Measurements from ENCODE around the gene SV2B. TPM values are rescaled to one million over a fixed set of nuclear protein-coding genes. Genes with fewer than 3 reads are reported as not detected.

Gene SV2B
- total RNA-seq, 2 experiments from 2014 or later: not detected

DNA sequence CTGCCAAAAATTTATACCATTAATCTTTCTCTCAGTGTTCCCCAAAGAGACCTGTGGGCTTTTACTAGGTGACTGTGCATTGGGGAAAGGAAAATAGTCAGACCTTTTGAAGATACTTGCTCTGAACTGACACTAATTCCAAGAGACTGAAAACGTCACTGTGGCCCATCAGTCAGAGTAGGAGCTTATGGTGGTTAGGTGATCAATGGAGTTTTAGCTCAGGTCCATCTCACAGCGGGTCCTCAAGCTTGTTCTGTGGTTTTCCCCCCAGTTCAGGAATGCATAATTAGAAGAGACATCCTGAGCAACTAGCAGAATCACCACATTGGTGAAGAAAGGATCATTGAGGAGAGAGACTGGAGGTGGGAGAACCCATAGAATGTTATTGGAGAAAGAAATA is 134.7 kb downstream of the SV2B start:
- TF ChIP-seq, protein P1, sequence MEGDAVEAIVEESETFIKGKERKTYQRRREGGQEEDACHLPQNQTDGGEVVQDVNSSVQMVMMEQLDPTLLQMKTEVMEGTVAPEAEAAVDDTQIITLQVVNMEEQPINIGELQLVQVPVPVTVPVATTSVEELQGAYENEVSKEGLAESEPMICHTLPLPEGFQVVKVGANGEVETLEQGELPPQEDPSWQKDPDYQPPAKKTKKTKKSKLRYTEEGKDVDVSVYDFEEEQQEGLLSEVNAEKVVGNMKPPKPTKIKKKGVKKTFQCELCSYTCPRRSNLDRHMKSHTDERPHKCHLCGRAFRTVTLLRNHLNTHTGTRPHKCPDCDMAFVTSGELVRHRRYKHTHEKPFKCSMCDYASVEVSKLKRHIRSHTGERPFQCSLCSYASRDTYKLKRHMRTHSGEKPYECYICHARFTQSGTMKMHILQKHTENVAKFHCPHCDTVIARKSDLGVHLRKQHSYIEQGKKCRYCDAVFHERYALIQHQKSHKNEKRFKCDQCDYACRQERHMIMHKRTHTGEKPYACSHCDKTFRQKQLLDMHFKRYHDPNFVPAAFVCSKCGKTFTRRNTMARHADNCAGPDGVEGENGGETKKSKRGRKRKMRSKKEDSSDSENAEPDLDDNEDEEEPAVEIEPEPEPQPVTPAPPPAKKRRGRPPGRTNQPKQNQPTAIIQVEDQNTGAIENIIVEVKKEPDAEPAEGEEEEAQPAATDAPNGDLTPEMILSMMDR (IDR thresholded peaks at IDR 0.05): no peak
- POLR2A ChIA-PET: no interaction called here
- Histone ChIP-seq H3K4me1 (ENCODE audit: insufficient read depth, low read length) (no peaks in the 10 kb centered on the region), H3K27ac (ENCODE audit: low read depth in 1 of 2, low read length in 2 of 2) (no peak overlapping the region), H3K4me3 (ENCODE audit: low read length) (no peak overlapping the region), H3K9me3 (ENCODE audit: control insufficient read depth in 1 of 2, insufficient read depth in 1 of 2, low read length in 2 of 2) (no peaks in the 10 kb centered on the region), H3K36me3 (ENCODE audit: insufficient read depth, low read length) (no peaks in the 10 kb centered on the region), H3K27me3 (ENCODE audit: control insufficient read depth in 1 of 2, insufficient read depth in 2 of 2, low read length in 2 of 2) (peaks cover 9 to 31% of the 10 kb centered on the region in 2 experiments)
- no peak for DNase-seq
- no peak overlapping the region for H3K27ac Mint-ChIP-seq
- intact Hi-C loops (cut with DNase I, micrococcal nuclease): no loop called here
- H3K27me3 Mint-ChIP-seq: peaks cover 64% of the 10 kb centered on the region
- CTCF ChIA-PET: no interaction called here
- H3K4me3 Mint-ChIP-seq: no peak overlapping the region
- ATAC-seq (ENCODE audit: poor library complexity): no peak
- H3K36me3 Mint-ChIP-seq (ENCODE audit: low read depth): no peaks in the 10 kb centered on the region
- H3K4me1 Mint-ChIP-seq (ENCODE audit: low read depth): no peaks in the 10 kb centered on the region
- no peaks in the 10 kb centered on the region for H3K9me3 Mint-ChIP-seq

DNA sequence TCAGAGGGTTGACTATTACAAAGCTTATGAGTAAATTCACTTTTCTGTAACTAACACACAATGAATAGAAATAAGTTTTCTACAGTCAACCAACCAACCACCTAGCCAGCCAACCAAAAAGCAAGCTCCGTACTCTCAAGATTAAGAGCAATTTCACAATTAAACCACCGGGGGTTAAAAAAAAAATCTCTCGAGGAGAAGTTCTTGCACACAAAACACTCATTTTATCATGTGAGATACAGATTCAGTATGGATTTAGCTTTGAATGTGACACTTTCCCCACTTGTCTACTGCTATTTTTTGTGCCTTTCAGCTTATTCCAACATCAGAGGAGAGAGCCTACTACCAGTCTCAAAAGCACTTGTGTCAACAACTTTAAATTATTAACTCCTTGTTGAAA is 135.3 kb downstream of the SV2B start:
- CTCF ChIA-PET: no interaction called here
- TF ChIP-seq, protein P1 (IDR thresholded peaks at IDR 0.05): no peak
- Mint-ChIP-seq H3K4me1 (ENCODE audit: low read depth) (no peaks in the 10 kb centered on the region), H3K27ac (no peak overlapping the region), H3K36me3 (ENCODE audit: low read depth) (no peaks in the 10 kb centered on the region), H3K27me3 (peaks cover 67% of the 10 kb centered on the region), H3K4me3 (no peak overlapping the region), H3K9me3 (no peaks in the 10 kb centered on the region)
- Histone ChIP-seq H3K36me3 (ENCODE audit: insufficient read depth, low read length) (no peaks in the 10 kb centered on the region), H3K27me3 (ENCODE audit: control insufficient read depth in 1 of 2, insufficient read depth in 2 of 2, low read length in 2 of 2) (peaks cover 9 to 36% of the 10 kb centered on the region in 2 experiments), H3K9me3 (ENCODE audit: control insufficient read depth in 1 of 2, insufficient read depth in 1 of 2, low read length in 2 of 2) (no peaks in the 10 kb centered on the region), H3K4me3 (ENCODE audit: low read length) (no peak overlapping the region), H3K27ac (ENCODE audit: low read depth in 1 of 2, low read length in 2 of 2) (no peak overlapping the region), H3K4me1 (ENCODE audit: insufficient read depth, low read length) (no peaks in the 10 kb centered on the region)
- intact Hi-C loops (cut with DNase I, micrococcal nuclease): no loop called here
- POLR2A ChIA-PET: no interaction called here
- DNase-seq (no peak), ATAC-seq (ENCODE audit: poor library complexity) (no peak)

DNA sequence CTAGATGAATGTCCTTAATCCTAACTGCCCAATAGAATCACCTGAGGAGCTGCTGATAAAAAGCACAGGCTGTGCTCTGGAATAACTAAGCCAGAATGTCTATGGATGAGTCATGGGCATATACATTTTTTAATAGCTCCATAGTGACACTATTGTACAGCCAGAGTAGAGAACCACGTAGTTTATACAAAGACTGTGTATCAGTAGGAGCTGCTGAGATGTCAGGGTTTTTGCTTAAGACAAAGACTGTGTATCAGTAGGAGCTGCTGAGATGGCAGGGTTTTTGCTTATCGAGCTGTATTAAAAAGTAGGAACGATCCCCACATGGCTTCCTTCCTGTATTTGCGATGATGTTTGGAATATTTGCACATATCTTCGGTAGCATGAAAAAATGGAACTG is 137.4 kb downstream of the SV2B start:
- Mint-ChIP-seq H3K4me1 (ENCODE audit: low read depth) (no peaks in the 10 kb centered on the region), H3K4me3 (no peak overlapping the region), H3K36me3 (ENCODE audit: low read depth) (no peaks in the 10 kb centered on the region), H3K9me3 (no peaks in the 10 kb centered on the region), H3K27me3 (peaks cover 49% of the 10 kb centered on the region), H3K27ac (no peak overlapping the region)
- Histone ChIP-seq H3K4me3 (ENCODE audit: low read length) (no peak overlapping the region), H3K27me3 (ENCODE audit: control insufficient read depth in 1 of 2, insufficient read depth in 2 of 2, low read length in 2 of 2) (peaks cover 9 to 45% of the 10 kb centered on the region in 2 experiments), H3K27ac (ENCODE audit: low read depth in 1 of 2, low read length in 2 of 2) (no peak overlapping the region), H3K36me3 (ENCODE audit: insufficient read depth, low read length) (no peaks in the 10 kb centered on the region), H3K9me3 (ENCODE audit: control insufficient read depth in 1 of 2, insufficient read depth in 1 of 2, low read length in 2 of 2) (no peaks in the 10 kb centered on the region), H3K4me1 (ENCODE audit: insufficient read depth, low read length) (no peaks in the 10 kb centered on the region)
- ATAC-seq (ENCODE audit: poor library complexity): no peak
- intact Hi-C loops (cut with DNase I, micrococcal nuclease): no loop called here
- TF ChIP-seq, protein P1 (IDR thresholded peaks at IDR 0.05): no peak
- ChIA-PET CTCF (no interaction called here), POLR2A (no interaction called here)
- no peak for DNase-seq

Measured in CD4-positive, alpha-beta T cell (primary cell).